GM19099 (cell line): ENCODE data around the gene SUPT16H.

Experiments used
- POLR2A ChIP-seq: IDR thresholded peaks from 3 replicates; pipeline ENCODE4 v1.6.1; 2011; ENCODE audit warnings: low read depth; ENCODE audit not compliant: insufficient read length; ENCODE audit errors: extremely low read depth

Gene SUPT16H

GRCh38 chr14:21382886-21383847 lies 652 bp downstream of the SUPT16H start:
- TF ChIP-seq POLR2A: no peak

- TF ChIP-seq POLR2A: no peak
These were observed 1.7 kb downstream of the SUPT16H start for GRCh38 chr14:21382095-21382494.

- TF ChIP-seq POLR2A: no peak
These were observed 4.5 kb downstream of the SUPT16H start for GRCh38 chr14:21379338-21379737.

- no peak for TF ChIP-seq POLR2A
These were observed 9.8 kb downstream of the SUPT16H start for GRCh38 chr14:21373980-21374379.

GRCh38 chr14:21369949-21370679 lies 13.7 kb downstream of the SUPT16H start:
- TF ChIP-seq POLR2A: no peak

GRCh38 chr14:21367582-21368144 lies 16.2 kb downstream of the SUPT16H start:
- no peak for TF ChIP-seq POLR2A

- no peak for TF ChIP-seq POLR2A
These were observed 27.3 kb downstream of the SUPT16H start for GRCh38 chr14:21356511-21356910.

- TF ChIP-seq POLR2A: no peak
These were observed 31.2 kb downstream of the SUPT16H start for GRCh38 chr14:21352587-21352986.

GRCh38 chr14:21350539-21350938 lies 33.3 kb downstream of the SUPT16H start:
- TF ChIP-seq POLR2A: no peak

- no peak for TF ChIP-seq POLR2A
These were observed 36.6 kb downstream of the SUPT16H start for GRCh38 chr14:21347201-21347600.

GRCh38 chr14:21346532-21347135 lies 37.2 kb downstream of the SUPT16H start:
- TF ChIP-seq POLR2A: no peak

GRCh38 chr14:21343035-21343794 lies 40.6 kb downstream of the SUPT16H start:
- TF ChIP-seq POLR2A: no peak

- no peak for TF ChIP-seq POLR2A
These were observed 49.5 kb downstream of the SUPT16H start for GRCh38 chr14:21334202-21334906.

- TF ChIP-seq POLR2A: no peak
These were observed 50.9 kb downstream of the SUPT16H start for GRCh38 chr14:21332950-21333349.
